ENCODE results near the gene SEPSECS. TPM values are rescaled to one million over a fixed set of nuclear protein-coding genes. Genes with fewer than 3 reads are reported as not detected.

SEPSECS gene
- total RNA-seq, 1 experiment from 2014 or later, result 10.6 TPM

GRCh38 chr4:25141592-25141991, 18.7 kb downstream of the SEPSECS start:
- no TSS peak for BruUV-seq (replicated peaks)
- Histone ChIP-seq H3K9me2 (ENCODE audit: insufficient read depth) (no peaks in the 10 kb centered on the region), H3K36me3 (ENCODE audit: control insufficient read depth in 1 of 2, insufficient read depth in 2 of 2, low read length in 2 of 2) (0 out of 4 replicates have a peak, but pooled peaks cover 0 to 2% of the 10 kb centered on the region in 2 experiments), H3K4me2 (ENCODE audit: low read length) (no peak overlapping the region), H3K27ac (ENCODE audit: low read depth, low read length) (no peak overlapping the region), H3K79me2 (ENCODE audit: insufficient read depth, low read length) (no peaks in the 10 kb centered on the region), H3K9me3 (ENCODE audit: control insufficient read depth in 1 of 2, insufficient read depth in 1 of 2, low read depth in 1 of 2, low read length in 2 of 2) (no peaks in the 10 kb centered on the region), H3K9ac (ENCODE audit: low read length) (no peak overlapping the region), H4K20me1 (ENCODE audit: insufficient read depth) (no peaks in the 10 kb centered on the region), H3K4me1 (ENCODE audit: control insufficient read depth in 1 of 2, insufficient read depth in 2 of 2, low read length in 2 of 2) (no peaks in the 10 kb centered on the region), H3K4me3 (replicated peaks in 1 of 2; ENCODE audit: low read depth in 1 of 2, low read length in 2 of 2) (no peak overlapping the region), H3K27me3 (ENCODE audit: insufficient read depth, low read length) (no peaks in the 10 kb centered on the region), H2AFZ (ENCODE audit: low read depth, low read length, poor library complexity, severe bottlenecking) (no peak overlapping the region)
- CTCF ChIA-PET, result interaction anchor here (1.7 kb wide), 1 partner anchor 161 kb away, joined by 3 read pairs; no protein-coding TSS in a partner anchor
- TF ChIP-seq FOSL1 (IDR thresholded peaks at IDR 0.05; ENCODE audit: low read depth) (no peak), ZNF274 (IDR thresholded peaks at IDR 0.05; ENCODE audit: low read depth, low read length) (no peak)
- DNase-seq (ENCODE audit: low read depth, low spot score), result no peak
- RAD21 ChIA-PET (ENCODE audit: low non-redundant PET in 1 of 2, low total read pairs in 2 of 2, uncharacterized antibody in 2 of 2, unreplicated experiment in 2 of 2), result no interaction called here
- intact Hi-C loops (cut with micrococcal nuclease), result no loop called here
- ATAC-seq, result no peak
- POLR2A ChIA-PET, result no interaction called here

- Histone ChIP-seq H3K27me3 (ENCODE audit: insufficient read depth, low read length) (no peaks in the 10 kb centered on the region), H3K9ac (ENCODE audit: low read length) (no peak overlapping the region), H3K27ac (ENCODE audit: low read depth, low read length) (no peak overlapping the region), H3K4me2 (ENCODE audit: low read length) (no peak overlapping the region), H3K9me3 (ENCODE audit: control insufficient read depth in 1 of 2, insufficient read depth in 1 of 2, low read depth in 1 of 2, low read length in 2 of 2) (no peaks in the 10 kb centered on the region), H3K9me2 (ENCODE audit: insufficient read depth) (no peaks in the 10 kb centered on the region), H3K4me1 (ENCODE audit: control insufficient read depth in 1 of 2, insufficient read depth in 2 of 2, low read length in 2 of 2) (no peaks in the 10 kb centered on the region), H3K4me3 (replicated peaks in 1 of 2; ENCODE audit: low read depth in 1 of 2, low read length in 2 of 2) (no peak overlapping the region), H3K36me3 (ENCODE audit: control insufficient read depth in 1 of 2, insufficient read depth in 2 of 2, low read length in 2 of 2) (no peaks in the 10 kb centered on the region), H2AFZ (ENCODE audit: low read depth, low read length, poor library complexity, severe bottlenecking) (no peak overlapping the region), H4K20me1 (ENCODE audit: insufficient read depth) (no peaks in the 10 kb centered on the region), H3K79me2 (ENCODE audit: insufficient read depth, low read length) (no peaks in the 10 kb centered on the region)
- BruUV-seq (replicated peaks), result no TSS peak
- TF ChIP-seq CBX3 (IDR thresholded peaks at IDR 0.05; ENCODE audit: low read depth), result no peak
- no peak for TF ChIP-seq YY1 (IDR thresholded peaks at IDR 0.05; ENCODE audit: extremely low read depth, insufficient replicate concordance, low read depth, low read length)
- no peak for TF ChIP-seq EGR1 (IDR thresholded peaks at IDR 0.05; ENCODE audit: low read depth)
- TF ChIP-seq CTCF (IDR thresholded peaks at IDR 0.05 in 2 of 3, conservative IDR thresholded peaks at IDR 0.05 in 1 of 3; ENCODE audit: borderline replicate concordance in 1 of 3, insufficient read depth in 1 of 3, low read depth in 2 of 3, low read length in 2 of 3), result no peak
- no peak for TF ChIP-seq TCF7L2 (IDR thresholded peaks at IDR 0.05; ENCODE audit: borderline replicate concordance, extremely low read depth, insufficient read depth, insufficient read length)
- TF ChIP-seq SIN3A (IDR thresholded peaks at IDR 0.05; ENCODE audit: low read depth), result no peak
- TF ChIP-seq EZH2phosphoT487 (IDR thresholded peaks at IDR 0.05; ENCODE audit: borderline replicate concordance), result no peak
- TF ChIP-seq EZH2 (IDR thresholded peaks at IDR 0.05), result no peak
- POLR2A ChIA-PET, result no interaction called here
- ATAC-seq (no peak), DNase-seq (ENCODE audit: low read depth, low spot score) (no peak)
- CTCF ChIA-PET, result interaction anchor here (1.7 kb wide), 1 partner anchor 11 kb away, joined by 8 read pairs; no protein-coding TSS in a partner anchor
- intact Hi-C loops (cut with micrococcal nuclease), result no loop called here
- RAD21 ChIA-PET (ENCODE audit: low non-redundant PET in 1 of 2, low total read pairs in 2 of 2, uncharacterized antibody in 2 of 2, unreplicated experiment in 2 of 2), result no interaction called here
Observed at GRCh38 chr4:25133132-25133531, 27.1 kb downstream of the SEPSECS start.

All from HCT116 (cell line).